Adrenal gland (tissue), 12 donors: ENCODE results near the gene CLEC2B. TPM values are rescaled to one million over a fixed set of nuclear protein-coding genes. Genes with fewer than 3 reads are reported as not detected.

Experiments used
- DNase-seq, 7 donors: peaks; one replicate each; pipeline ENCODE4 v3.0.0-alpha.2; 2019 to 2020
- H3K27ac ChIP-seq, 5 donors: fragments of 200-600 bp; sonication (generic) in 4 of 5; 1 replicate in 3 of 5; 2 replicates in 2 of 5; pipeline versions ENCODE4 v1.5.1 to v1.8.0; 2016 to 2020; ENCODE audit warnings: mild to moderate bottlenecking in 1 of 5
- H3K27me3 ChIP-seq: fragments of 200-600 bp; 2 replicates; pipeline ENCODE4 v1.8.0; 2021
- H3K36me3 ChIP-seq, 2 donors: fragments of 200-600 bp; replicated peaks in 1 of 2; 1 replicate in 1 of 2; 2 replicates in 1 of 2; pipeline versions ENCODE4 v1.5.1 to v1.8.0; 2018 to 2022
- H3K4me1 ChIP-seq, 2 donors: fragments of 200-600 bp; replicated peaks in 1 of 2; 1 replicate in 1 of 2; 2 replicates in 1 of 2; pipeline versions ENCODE4 v1.5.1 to v1.8.0; 2018 to 2021
- H3K4me3 ChIP-seq, 4 donors: fragments of 200-600 bp; sonication (generic) in 3 of 4; one replicate each; pipeline ENCODE4 v1.5.1; 2016 to 2018
- H3K9me3 ChIP-seq, 3 donors: fragments of 200-600 bp; sonication (generic) in 1 of 3; replicated peaks in 1 of 3; 1 replicate in 2 of 3; 2 replicates in 1 of 3; pipeline versions ENCODE4 v1.5.1 to v1.8.0; 2016 to 2021
- CTCF ChIP-seq, 6 experiments: fragments of 450-650 bp in 4 of 6; fragments of 200-600 bp in 2 of 6; sonication (generic) in 1 of 6; IDR thresholded peaks; 1 replicate in 5 of 6; 2 replicates in 1 of 6; pipeline versions ENCODE4 v1.5.1 to v1.8.0; 2016 to 2021; ENCODE audit warnings: antibody characterized with exemption in 6 of 6, mild to moderate bottlenecking in 2 of 6, moderate library complexity in 1 of 6
- POLR2A ChIP-seq, 2 donors: fragments of 450-650 bp; IDR thresholded peaks; one replicate each; pipeline ENCODE4 v1.6.1; 2017; ENCODE audit warnings: antibody characterized with exemption in 2 of 2, mild to moderate bottlenecking in 2 of 2, moderate library complexity in 1 of 2
- WGBS, 4 donors: extraction: QIAGEN DNeasy Blood & Tissue Kit in 2 of 4; methylation state at CpG; one replicate each; pipeline versions ENCODE4 v1.1.5 to v1.1.7; 2013 to 2017; 5-methylcytosine and 5-hydroxymethylcytosine counted together
- intact Hi-C, 2 donors: fragments of 100-400 bp; cut with DNase I; formaldehyde crosslinking; loops; one replicate each; pipeline versions ENCODE4 v1.14.1 to v1.15.0; 2022 to 2023
- polyA plus RNA-seq, 3 donors: library from polyadenylated mRNA; stranded (reverse); fragments of 200-250 nt in 2 of 3; fragments of 350-450 nt in 1 of 3; fragmentation: Illumina TruSeq in 1 of 3; extraction: RNeasy Lipid Tissue Mini Kit (QIAGEN cat#74804) in 1 of 3; gene quantifications; one replicate each; pipeline ENCODE4 v1.2.3, GENCODE V29; 2013 to 2014
- total RNA-seq, 9 donors: library from RNA; depleted of rRNA in 4 of 9; stranded (reverse); fragments of >200 nt in 4 of 9; fragments of 120-200 nt in 1 of 9; fragmentation: NEBNext Ultra II Directional in 1 of 9; extraction: Animal tissue kit (Norgen Biotek cat#: 25700) in 1 of 9; gene quantifications; one replicate each; pipeline versions ENCODE4 v1.1.0 to v1.2.4, GENCODE V29; 2013 to 2023
- donor health status: healthy with polysubstance abuse.
- donor health status: Bipolar disorder and iron deficiency.
- donor health status: DM: yes; HTN: yes; CAD: no.
- donor health status: DM: no; HTN: no; CAD: no.
- donor health status: DM: no; HTN: no; CAD: no.
- donor health status: DM: yes; HTN: yes; CAD: no.

The CLEC2B gene
- total and polyA plus RNA-seq, 12 donors = 3.9 to 17.7 (median 10.5) TPM

- no peaks in the 10 kb centered on the region for H3K4me1 ChIP-seq
- WGBS, 4 donors = 70 to 88% (median 85%) methylated on average over 2 of the region's 2 CpGs
- H3K27me3 ChIP-seq = no peaks in the 10 kb centered on the region
- no peak overlapping the region for H3K4me3 ChIP-seq
- H3K36me3 ChIP-seq = no peaks in the 10 kb centered on the region
- intact Hi-C loops = no loop called here
- no peaks in the 10 kb centered on the region for H3K9me3 ChIP-seq
- TF ChIP-seq POLR2A (IDR thresholded peaks at IDR 0.05) (no peak), CTCF (IDR thresholded peaks at IDR 0.05) (no peak)
- no peak for DNase-seq
- no peak overlapping the region for H3K27ac ChIP-seq
Observed at GRCh38 chr12:9851927-9852326, 17.2 kb downstream of the CLEC2B start.

GRCh38 chr12:9851050-9851449 lies 18.1 kb downstream of the CLEC2B start:
- H3K9me3 ChIP-seq = no peaks in the 10 kb centered on the region
- no peaks in the 10 kb centered on the region for H3K27me3 ChIP-seq
- H3K4me3 ChIP-seq = no peak overlapping the region
- H3K36me3 ChIP-seq = no peaks in the 10 kb centered on the region
- intact Hi-C loops = no loop called here
- TF ChIP-seq POLR2A (IDR thresholded peaks at IDR 0.05) (no peak), CTCF (IDR thresholded peaks at IDR 0.05) (no peak)
- 90 to 96% (median 92%) methylated on average over 5 of the region's 5 CpGs for WGBS, 4 donors
- no peaks in the 10 kb centered on the region for H3K4me1 ChIP-seq
- no peak overlapping the region for H3K27ac ChIP-seq
- no peak for DNase-seq

- no peak for DNase-seq
- TF ChIP-seq CTCF (IDR thresholded peaks at IDR 0.05) = no peak
- TF ChIP-seq POLR2A (IDR thresholded peaks at IDR 0.05) = no peak
- no peaks in the 10 kb centered on the region for H3K36me3 ChIP-seq
- H3K27me3 ChIP-seq = no peaks in the 10 kb centered on the region
- 50 to 78% (median 71%) methylated on average over 2 to 5 of the region's 5 CpGs for WGBS, 4 donors
- H3K4me1 ChIP-seq = no peaks in the 10 kb centered on the region
- H3K4me3 ChIP-seq = no peak overlapping the region
- intact Hi-C loops = no loop called here
- no peaks in the 10 kb centered on the region for H3K9me3 ChIP-seq
- H3K27ac ChIP-seq = no peak overlapping the region
Observed at GRCh38 chr12:9848899-9849298, 20.3 kb downstream of the CLEC2B start.

- no peak for TF ChIP-seq CTCF (IDR thresholded peaks at IDR 0.05)
- TF ChIP-seq POLR2A (IDR thresholded peaks at IDR 0.05) = no peak
- Histone ChIP-seq H3K36me3 (no peaks in the 10 kb centered on the region), H3K27me3 (no peaks in the 10 kb centered on the region), H3K27ac (no peak overlapping the region), H3K4me1 (no peaks in the 10 kb centered on the region), H3K4me3 (no peak overlapping the region), H3K9me3 (no peaks in the 10 kb centered on the region)
- intact Hi-C loops = no loop called here
- 49 to 59% (median 54%) methylated on average over 3 of the region's 3 CpGs for WGBS, 4 donors
- no peak for DNase-seq
Observed at GRCh38 chr12:9843407-9843806, 25.7 kb downstream of the CLEC2B start.
